HG02763 (cell line): ENCODE data around the gene SPIRE1.
"Not testable (repeated sequence)": the region's sequence is repeated elsewhere in the genome, so short reads cannot be mapped to it uniquely, and the experiment has no call there.

Source experiments
- ATAC-seq: cut with Tn5 transposase; IDR thresholded peaks from one replicate; pipeline ENCODE4 v1.9.1; 2021; ENCODE audit warnings: mild to moderate bottlenecking, moderate library complexity; ENCODE audit not compliant: unreplicated experiment

The SPIRE1 gene

DNA sequence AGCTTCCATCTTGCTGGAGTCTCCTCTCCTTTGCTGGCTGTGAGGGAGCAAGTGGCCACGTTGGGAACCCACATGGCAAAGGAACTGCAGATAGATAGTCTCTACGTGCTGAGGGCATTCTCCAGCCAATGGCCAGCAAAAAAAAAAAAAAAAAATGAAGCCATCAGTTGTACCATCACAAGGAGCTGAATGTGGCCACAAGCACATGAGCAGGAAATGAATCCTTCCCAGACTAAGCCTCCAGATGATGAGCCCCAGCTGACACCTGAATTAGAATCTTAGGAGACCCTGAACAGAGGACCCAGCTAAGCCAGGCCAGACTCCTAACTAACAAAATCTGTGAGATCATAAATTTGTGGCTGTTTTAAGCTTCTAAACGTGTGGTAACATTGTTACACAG, 57.9 kb downstream of the SPIRE1 start:
- ATAC-seq = no peak

DNA sequence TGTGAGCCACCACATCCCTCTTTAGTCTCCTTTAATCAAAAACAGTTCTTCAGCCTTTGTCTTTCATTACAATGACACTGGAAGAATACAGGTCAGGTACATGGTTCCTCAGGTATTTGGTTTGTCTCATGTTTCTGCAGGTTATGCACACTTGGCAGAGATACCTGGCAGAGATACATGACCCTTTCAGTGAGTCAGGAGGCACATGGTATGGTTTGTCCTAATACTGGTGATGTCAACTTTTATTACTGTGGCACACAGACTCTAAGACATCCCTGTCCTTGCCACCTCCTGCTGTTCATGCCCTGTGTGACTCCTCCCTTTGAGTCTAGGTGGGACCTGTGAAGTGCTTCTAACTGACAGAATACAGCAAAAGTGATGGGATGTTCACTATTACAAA, 58.4 kb downstream of the SPIRE1 start:
- no peak for ATAC-seq

DNA sequence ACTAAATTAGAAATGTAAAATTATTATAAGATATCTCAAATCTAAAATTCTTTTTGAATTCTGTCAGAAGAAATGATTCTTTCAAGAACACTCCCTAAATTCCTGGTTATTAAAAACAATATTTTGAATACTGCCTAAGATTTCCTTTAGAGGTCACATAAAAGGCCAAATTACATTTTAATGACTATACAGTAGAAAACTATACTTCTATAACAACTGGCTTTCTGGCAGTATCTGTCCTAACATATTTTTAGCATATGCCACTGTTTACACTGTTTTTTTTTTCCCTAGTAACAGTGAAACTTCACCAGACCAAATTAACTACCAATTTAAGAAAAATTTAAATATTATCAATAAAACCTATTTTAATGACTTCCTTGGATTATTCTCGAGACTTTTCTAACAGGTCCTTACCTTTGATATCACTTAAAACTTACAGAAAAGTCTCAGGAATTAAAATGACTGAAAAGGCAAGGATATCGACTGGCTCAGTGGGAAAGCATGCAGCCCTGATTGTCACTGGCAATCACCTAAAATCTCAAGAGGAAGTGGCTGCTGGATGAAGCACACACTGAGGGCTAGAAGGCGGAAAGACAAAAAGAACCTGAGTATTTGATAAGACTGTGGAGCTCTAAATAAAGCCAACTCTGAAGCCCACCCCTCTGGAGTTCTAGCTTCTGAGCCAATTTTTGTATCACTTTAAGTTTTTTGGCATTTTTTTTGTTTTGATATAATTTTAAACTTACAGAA, 59.6 kb downstream of the SPIRE1 start:
- no peak for ATAC-seq

DNA sequence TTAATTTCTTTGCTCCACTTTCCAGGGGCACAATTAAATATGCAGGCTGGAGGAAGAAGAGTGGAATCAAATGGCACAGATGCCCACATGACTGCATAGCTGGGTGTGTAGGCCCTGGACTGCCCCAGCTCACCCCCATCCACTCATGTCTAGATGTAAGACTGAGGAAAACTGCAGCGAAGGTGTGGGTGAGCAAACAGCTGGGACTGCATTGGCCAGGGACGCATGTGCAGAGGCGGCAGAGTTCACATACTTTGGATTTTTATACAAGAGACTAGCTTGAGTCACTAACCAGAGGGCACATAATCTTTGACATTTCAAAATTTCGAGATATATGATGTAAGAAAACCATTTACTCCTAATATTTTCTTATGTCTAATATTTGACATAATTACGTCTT, 60.1 kb downstream of the SPIRE1 start:
- no peak for ATAC-seq

DNA sequence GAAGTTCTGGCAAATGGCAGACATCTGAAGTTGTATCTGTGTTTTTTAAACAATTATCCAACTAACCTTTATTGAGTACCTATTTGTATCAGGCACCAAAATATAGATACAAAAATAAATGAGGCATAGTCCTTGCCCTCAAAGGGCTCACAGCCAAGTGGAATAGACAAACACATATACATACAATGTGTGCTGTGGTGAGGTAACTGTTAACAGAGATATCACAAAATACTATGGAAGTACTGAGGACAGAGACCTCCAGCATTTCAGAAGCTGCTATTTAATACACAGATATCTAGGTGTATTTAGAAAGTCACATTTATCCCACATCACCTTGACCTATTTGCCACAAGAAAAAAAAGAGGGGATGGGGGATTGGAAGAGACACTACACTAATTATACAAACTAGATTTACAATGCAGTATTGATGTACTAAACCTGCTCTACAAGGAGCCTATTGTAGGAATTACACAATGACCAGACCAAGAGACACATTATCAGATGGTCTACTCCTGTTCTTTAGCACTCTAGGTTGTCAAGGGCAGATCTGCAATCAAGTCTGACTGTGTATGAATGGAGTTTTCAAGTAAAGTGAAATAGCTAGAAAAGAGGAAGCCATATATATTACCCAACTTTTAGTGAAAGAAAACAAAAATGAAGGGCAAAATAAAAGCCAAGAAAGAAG, 62.2 kb downstream of the SPIRE1 start:
- ATAC-seq = no peak

GRCh38 chr18:12593866-12594265, 64.0 kb downstream of the SPIRE1 start:
- ATAC-seq = no peak

- ATAC-seq = no peak
Observed at GRCh38 chr18:12592597-12593127, 65.2 kb downstream of the SPIRE1 start.

GRCh38 chr18:12589448-12589847, 68.5 kb downstream of the SPIRE1 start:
- no peak for ATAC-seq

DNA sequence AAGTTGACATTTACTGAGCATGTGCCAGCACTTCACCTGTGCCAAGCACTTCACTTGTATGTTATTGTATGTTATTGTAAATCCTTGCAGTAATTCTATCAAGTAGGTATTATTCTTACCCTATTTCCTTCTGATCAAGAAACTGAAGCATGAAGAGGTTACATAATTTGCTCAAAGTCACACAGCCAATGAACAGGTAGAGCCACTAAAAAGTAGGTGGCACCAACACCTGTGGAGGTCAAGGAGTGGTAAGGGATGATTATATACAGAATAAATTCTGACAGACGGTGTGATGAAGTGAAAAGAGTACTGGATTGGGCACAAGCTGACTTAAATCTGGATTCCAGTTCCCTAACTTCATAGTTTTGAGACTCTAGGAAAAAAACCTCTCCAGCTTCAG, 71.0 kb downstream of the SPIRE1 start:
- ATAC-seq = no peak

- ATAC-seq = no peak
Observed at GRCh38 chr18:12585218-12585617, 72.7 kb downstream of the SPIRE1 start.

GRCh38 chr18:12580630-12581342, 77.1 kb downstream of the SPIRE1 start:
- no peak for ATAC-seq

DNA sequence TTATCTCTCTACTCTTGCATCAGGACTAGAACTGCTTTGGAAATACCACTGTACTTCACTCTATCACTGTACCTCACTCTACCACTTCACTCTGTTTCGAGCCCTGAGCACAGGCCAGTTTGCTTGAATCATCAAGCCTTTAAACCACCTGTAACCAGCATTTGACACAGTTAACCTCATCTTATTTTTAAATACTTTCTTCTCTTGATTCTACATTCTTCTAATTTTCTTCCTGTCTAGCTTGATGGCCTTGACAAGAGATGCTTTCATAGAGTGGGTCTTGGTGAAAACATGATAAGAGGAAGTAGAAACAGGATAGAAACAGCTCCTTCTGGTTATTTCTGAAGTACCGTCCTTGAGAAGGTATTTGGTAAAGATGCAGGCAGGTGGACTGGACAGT, 78.1 kb downstream of the SPIRE1 start:
- ATAC-seq = no peak

- ATAC-seq = no peak
Observed at GRCh38 chr18:12577848-12578247, 80.1 kb downstream of the SPIRE1 start.

DNA sequence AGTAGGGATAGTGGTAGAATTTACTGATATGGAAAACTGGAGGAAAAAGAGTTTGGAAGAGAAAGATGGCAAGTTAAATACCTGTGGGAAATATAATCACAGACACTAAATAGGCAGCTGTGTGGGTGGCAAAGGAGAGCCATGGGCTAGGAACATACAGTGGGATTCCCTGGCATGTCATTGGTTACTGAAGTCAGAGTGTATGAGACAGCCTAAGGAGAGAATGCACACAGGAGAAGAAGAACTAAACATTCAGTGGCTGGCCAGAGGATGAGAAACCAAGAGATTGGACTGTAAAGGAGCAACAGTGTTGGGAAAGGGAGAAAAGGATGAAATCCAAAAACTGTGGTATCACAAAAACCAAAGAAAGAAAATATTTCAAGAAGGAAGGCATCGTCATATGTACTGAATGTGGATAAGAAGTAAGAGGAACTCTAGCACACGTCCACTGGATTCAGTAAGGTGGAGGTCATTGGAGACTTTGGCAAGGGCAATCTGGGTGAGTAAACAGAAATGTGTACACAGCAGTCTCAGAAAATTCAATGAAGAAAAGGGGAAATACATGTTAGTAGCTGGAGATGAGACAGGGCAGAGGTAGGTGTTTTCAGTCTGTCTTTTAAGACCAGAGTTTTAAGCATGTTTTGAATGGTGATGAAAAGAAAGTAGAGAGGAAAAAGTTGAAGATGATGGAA, 83.3 kb downstream of the SPIRE1 start:
- no peak for ATAC-seq

GRCh38 chr18:12571630-12572029, 86.3 kb downstream of the SPIRE1 start:
- no peak for ATAC-seq

DNA sequence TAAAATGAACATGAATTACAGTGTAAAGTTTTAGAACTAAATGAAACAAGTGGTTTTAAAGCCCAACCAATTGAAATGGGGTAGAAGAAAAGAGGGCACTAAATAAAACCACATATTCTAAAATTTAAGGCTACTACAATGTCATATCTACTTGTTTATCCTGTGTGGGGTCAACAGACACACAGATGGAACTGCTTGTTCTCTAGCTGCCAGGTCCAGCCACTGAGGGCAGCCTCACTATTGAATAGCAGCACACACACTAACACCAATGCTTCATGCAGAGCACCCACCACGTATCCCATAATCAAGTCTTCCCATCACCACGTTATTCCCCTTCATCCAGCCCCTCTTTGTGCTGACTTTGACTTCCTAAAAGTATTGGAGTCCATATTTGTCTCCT, 88.1 kb downstream of the SPIRE1 start:
- no peak for ATAC-seq

- no peak for ATAC-seq
Observed at GRCh38 chr18:12567849-12568248, 90.1 kb downstream of the SPIRE1 start.

GRCh38 chr18:12564861-12565260, 93.0 kb downstream of the SPIRE1 start:
- ATAC-seq = no peak

DNA sequence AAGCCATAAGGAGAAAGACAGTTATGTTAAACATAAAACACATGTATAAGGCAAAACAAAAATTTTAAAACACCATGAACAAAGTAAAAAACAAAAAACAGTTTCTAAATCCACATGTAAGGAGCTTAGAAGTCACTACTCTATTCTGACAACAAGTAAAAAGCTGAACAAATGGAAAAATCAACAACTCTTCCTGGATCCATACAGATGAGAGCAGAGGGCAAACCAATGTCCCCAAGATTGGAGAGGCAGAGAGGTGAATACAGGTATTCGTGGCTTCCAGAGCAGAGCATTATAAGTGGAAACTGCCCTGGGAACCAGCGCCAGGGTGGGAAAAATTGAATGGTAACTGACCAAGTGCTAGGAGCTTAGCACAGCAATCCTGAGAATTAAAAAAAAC, 93.5 kb downstream of the SPIRE1 start:
- no peak for ATAC-seq

DNA sequence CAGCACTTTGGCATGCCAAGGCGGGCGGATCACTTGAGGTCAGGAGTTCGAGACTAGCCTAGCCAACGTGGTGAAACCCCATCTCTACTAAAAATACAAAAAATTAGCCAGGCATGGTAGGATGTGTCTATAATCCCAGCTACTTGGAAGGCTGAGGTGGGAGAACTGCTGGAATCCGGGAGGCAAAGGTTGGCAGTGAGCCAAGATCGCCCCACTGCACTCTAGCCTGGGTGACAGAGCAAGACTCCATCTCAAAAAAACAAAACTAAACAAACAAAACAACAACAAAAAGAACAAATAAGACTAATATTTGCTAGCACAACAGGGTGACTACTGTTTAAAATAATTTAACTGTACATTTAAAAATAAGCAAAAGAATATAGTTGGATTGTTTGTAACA, 97.3 kb downstream of the SPIRE1 start:
- ATAC-seq = not testable (repeated sequence)

GRCh38 chr18:12559319-12559718, 98.6 kb downstream of the SPIRE1 start:
- no peak for ATAC-seq
